ENCODE results near the gene ADIPOR2.

- TF ChIP-seq RAD21 (IDR thresholded peaks at IDR 0.05; ENCODE audit: low read depth) = no peak
- TF ChIP-seq TAF1 (IDR thresholded peaks at IDR 0.05; ENCODE audit: low read depth) = no peak
- TF ChIP-seq CEBPB (IDR thresholded peaks at IDR 0.05) = no peak
- no peak for TF ChIP-seq MAX (IDR thresholded peaks at IDR 0.05)
- no peak for TF ChIP-seq EP300 (IDR thresholded peaks at IDR 0.05; ENCODE audit: borderline replicate concordance)
- no peak for TF ChIP-seq YY1 (IDR thresholded peaks at IDR 0.05; ENCODE audit: low read depth)
- TF ChIP-seq FOXM1 (IDR thresholded peaks at IDR 0.05; ENCODE audit: borderline replicate concordance, low read depth) = no peak
These were observed 38.9 kb upstream of the ADIPOR2 start for GRCh38 chr12:1651946-1652345.
